22Rv1 (cell line): ENCODE data around the gene TOR1A.

Source experiments
- ZFX ChIP-seq: fragments of 450-650 bp; IDR thresholded peaks from 2 replicates; pipeline ENCODE4 v1.6.1; 2017; ENCODE audit warnings: antibody characterized with exemption, borderline replicate concordance
- TF ChIP-seq, protein P1 (sequence below): fragments of 450-650 bp; IDR thresholded peaks from 2 replicates; pipeline ENCODE4 v1.5.1; 2017; ENCODE audit warnings: mild to moderate bottlenecking

- TF ChIP-seq, protein P1, sequence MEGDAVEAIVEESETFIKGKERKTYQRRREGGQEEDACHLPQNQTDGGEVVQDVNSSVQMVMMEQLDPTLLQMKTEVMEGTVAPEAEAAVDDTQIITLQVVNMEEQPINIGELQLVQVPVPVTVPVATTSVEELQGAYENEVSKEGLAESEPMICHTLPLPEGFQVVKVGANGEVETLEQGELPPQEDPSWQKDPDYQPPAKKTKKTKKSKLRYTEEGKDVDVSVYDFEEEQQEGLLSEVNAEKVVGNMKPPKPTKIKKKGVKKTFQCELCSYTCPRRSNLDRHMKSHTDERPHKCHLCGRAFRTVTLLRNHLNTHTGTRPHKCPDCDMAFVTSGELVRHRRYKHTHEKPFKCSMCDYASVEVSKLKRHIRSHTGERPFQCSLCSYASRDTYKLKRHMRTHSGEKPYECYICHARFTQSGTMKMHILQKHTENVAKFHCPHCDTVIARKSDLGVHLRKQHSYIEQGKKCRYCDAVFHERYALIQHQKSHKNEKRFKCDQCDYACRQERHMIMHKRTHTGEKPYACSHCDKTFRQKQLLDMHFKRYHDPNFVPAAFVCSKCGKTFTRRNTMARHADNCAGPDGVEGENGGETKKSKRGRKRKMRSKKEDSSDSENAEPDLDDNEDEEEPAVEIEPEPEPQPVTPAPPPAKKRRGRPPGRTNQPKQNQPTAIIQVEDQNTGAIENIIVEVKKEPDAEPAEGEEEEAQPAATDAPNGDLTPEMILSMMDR = no peak
- TF ChIP-seq ZFX = no peak
Measured at GRCh38 chr9:129854588-129855110, 30.7 kb upstream of the TOR1A start.
